Esophagus squamous epithelium (tissue), 5 donors: ENCODE measurements around the gene DNPEP. TPM values are rescaled to one million over a fixed set of nuclear protein-coding genes. Genes with fewer than 3 reads are reported as not detected.

ENCODE experiments used
- DNase-seq: peaks from one replicate; lab custom pipeline; 2025; lab: John Stamatoyannopoulos, UW
- H3K27ac ChIP-seq, 4 donors: fragments of 200-600 bp; sonication (generic); one replicate each; pipeline ENCODE4 v1.5.1; 2016 to 2019; ENCODE audit warnings: mild to moderate bottlenecking in 1 of 4
- H3K27me3 ChIP-seq, 4 donors: fragments of 200-600 bp; sonication (generic); 1 replicate in 3 of 4; 2 replicates in 1 of 4; pipeline versions ENCODE4 v1.5.1 to v1.6.0; 2017 to 2021; ENCODE audit warnings: antibody characterized with exemption in 1 of 4
- H3K36me3 ChIP-seq, 3 donors: fragments of 200-600 bp; sonication (generic); one replicate each; pipeline ENCODE4 v1.5.1; 2016 to 2019
- H3K4me1 ChIP-seq, 3 donors: fragments of 200-600 bp; sonication (generic); one replicate each; pipeline ENCODE4 v1.5.1; 2017 to 2019
- H3K4me3 ChIP-seq, 4 donors: fragments of 200-600 bp; sonication (generic); 1 replicate in 3 of 4; 2 replicates in 1 of 4; pipeline ENCODE4 v1.5.1; 2016 to 2019; ENCODE audit warnings: mild to moderate bottlenecking in 2 of 4, moderate library complexity in 1 of 4
- H3K9me3 ChIP-seq, 3 donors: fragments of 200-600 bp; sonication (generic); one replicate each; pipeline ENCODE4 v1.5.1; 2016 to 2019
- POLR2A ChIP-seq, 4 donors: fragments of 450-650 bp; IDR thresholded peaks; one replicate each; pipeline ENCODE4 v1.6.1; 2017; ENCODE audit warnings: antibody characterized with exemption in 4 of 4, mild to moderate bottlenecking in 4 of 4, moderate library complexity in 3 of 4
- WGBS, 2 donors: methylation state at CpG; one replicate each; pipeline ENCODE4 v1.1.5; 2018; 5-methylcytosine and 5-hydroxymethylcytosine counted together
- intact Hi-C: fragments of 100-400 bp; cut with DNase I; formaldehyde crosslinking; loops from one replicate; pipeline ENCODE4 v1.15.0; 2022
- total RNA-seq, 4 donors: library from RNA; depleted of rRNA; stranded (reverse); fragments of >200 nt; gene quantifications; one replicate each; pipeline ENCODE4 v1.1.0, GENCODE V29; 2016
- TF ChIP-seq, protein P1 (sequence below), 6 experiments: fragments of 450-650 bp in 4 of 6; fragments of 200-600 bp in 2 of 6; sonication (generic) in 2 of 6; IDR thresholded peaks; one replicate each; pipeline ENCODE4 v1.5.1; 2016 to 2019; ENCODE audit warnings: antibody characterized with exemption in 6 of 6, mild to moderate bottlenecking in 4 of 6, moderate library complexity in 4 of 6
- donor health status: DM: yes; HTN: yes; CAD: no.

The DNPEP gene
- total RNA-seq, 4 donors from 2014 or later, result 36.7 to 82.4 (median 39.5) TPM

DNA sequence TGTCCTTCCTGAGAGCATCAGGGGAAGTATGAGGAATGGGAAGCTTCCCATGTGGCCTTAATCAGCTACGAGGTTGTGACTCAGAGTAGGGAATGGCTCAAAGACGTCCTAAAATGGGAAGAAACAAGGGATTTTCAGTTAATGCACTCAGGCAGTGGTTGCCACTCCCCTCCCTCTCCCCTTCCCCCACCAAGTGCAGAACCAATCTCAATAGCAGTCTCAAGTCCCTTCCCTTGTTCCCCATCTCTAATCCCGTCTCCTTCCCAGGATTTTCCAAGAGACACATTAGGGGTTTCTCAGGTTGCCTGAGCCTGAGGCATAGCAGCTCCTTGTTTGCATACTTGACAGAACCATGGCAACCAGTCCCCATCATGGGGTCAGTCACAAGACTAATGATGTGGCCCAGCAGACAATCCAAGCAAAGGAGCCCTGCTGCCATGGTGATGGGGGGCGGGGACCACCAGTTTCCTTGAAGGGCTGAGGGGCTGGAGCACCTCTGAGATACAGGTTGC is 36.9 kb downstream of the DNPEP start:
- Histone ChIP-seq H3K27ac (no peak overlapping the region), H3K9me3 (no peaks in the 10 kb centered on the region), H3K27me3 (peaks cover 0 to 85% (median 0%) of the 10 kb centered on the region in 4 donors), H3K4me1 (no peaks in the 10 kb centered on the region), H3K36me3 (no peaks in the 10 kb centered on the region), H3K4me3 (no peak overlapping the region)
- WGBS, 2 donors, result 16 to 28% methylated on average over 4 of the region's 4 CpGs
- intact Hi-C loops, result no loop called here
- no peak for DNase-seq
- no peak for TF ChIP-seq POLR2A (IDR thresholded peaks at IDR 0.05)
- TF ChIP-seq, protein P1, sequence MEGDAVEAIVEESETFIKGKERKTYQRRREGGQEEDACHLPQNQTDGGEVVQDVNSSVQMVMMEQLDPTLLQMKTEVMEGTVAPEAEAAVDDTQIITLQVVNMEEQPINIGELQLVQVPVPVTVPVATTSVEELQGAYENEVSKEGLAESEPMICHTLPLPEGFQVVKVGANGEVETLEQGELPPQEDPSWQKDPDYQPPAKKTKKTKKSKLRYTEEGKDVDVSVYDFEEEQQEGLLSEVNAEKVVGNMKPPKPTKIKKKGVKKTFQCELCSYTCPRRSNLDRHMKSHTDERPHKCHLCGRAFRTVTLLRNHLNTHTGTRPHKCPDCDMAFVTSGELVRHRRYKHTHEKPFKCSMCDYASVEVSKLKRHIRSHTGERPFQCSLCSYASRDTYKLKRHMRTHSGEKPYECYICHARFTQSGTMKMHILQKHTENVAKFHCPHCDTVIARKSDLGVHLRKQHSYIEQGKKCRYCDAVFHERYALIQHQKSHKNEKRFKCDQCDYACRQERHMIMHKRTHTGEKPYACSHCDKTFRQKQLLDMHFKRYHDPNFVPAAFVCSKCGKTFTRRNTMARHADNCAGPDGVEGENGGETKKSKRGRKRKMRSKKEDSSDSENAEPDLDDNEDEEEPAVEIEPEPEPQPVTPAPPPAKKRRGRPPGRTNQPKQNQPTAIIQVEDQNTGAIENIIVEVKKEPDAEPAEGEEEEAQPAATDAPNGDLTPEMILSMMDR (IDR thresholded peaks at IDR 0.05), result no peak

DNA sequence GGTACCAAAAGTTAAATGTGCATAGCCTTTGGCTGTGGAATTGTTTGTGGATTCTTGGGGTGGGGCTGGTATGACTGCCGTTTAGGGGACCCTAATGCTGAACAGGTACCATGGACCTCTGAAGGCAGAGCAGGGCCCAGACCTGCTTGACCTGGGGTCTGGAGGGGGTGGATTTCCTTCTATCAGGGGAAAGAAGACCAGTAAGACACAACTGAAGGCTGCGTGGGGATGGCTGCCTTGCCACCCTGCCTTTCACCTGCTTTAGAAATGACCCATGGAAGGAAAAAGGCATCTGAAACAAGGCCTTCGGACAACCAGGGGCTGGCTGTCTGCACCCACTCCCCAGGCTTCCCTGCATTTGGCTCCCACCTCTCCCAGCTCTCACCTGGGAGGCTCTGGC is 37.5 kb downstream of the DNPEP start:
- 48% methylated on average over 2 to 3 of the region's 3 CpGs for WGBS, 2 donors

DNA sequence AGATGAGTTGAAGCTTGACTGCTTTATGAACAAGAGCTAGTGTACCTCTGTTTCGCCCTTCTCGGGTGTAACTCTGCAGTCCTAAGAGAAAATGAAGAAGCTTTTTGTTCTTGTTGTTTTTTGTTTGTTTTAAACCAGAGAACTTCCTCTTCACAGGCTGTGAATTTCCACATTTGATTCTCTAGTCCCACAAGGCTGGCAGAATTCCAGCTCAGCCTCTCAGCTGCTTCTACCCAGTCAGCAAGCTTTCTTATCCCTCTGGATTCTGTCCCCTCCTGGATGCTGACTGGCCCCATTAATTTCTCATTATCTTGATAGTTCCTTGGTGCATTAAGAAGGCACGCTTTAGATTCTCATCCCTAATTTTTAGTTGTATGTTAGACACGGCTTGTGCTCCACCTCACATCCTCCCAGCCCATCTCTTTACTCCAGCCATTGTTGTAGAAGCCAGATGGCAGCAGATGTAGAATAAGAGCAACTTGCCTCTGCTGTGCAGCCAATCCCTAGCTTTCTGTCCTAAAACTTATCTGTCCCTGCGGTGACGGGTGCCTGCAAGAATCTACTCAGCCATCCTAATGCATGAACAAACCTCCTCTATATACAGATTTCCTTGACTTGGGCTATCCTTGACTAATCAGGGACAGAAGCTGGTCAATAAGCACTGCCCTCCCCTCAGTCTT is 42.8 kb downstream of the DNPEP start:
- Histone ChIP-seq H3K4me3 (no peak overlapping the region), H3K27me3 (peaks cover 0 to 46% (median 0%) of the 10 kb centered on the region in 4 donors), H3K9me3 (no peaks in the 10 kb centered on the region), H3K27ac (no peak overlapping the region), H3K36me3 (no peaks in the 10 kb centered on the region), H3K4me1 (no peaks in the 10 kb centered on the region)
- 44 to 53% methylated on average over 6 of the region's 6 CpGs for WGBS, 2 donors
- TF ChIP-seq POLR2A (IDR thresholded peaks at IDR 0.05), result no peak
- TF ChIP-seq, protein P1 (IDR thresholded peaks at IDR 0.05), result no peak
- DNase-seq, result no peak
- intact Hi-C loops, result no loop called here

More for the DNA sequence above, 37.5 kb downstream of the DNPEP start:
- Histone ChIP-seq H3K9me3 (no peaks in the 10 kb centered on the region), H3K27me3 (peaks cover 0 to 81% (median 0%) of the 10 kb centered on the region in 4 donors), H3K4me3 (no peak overlapping the region), H3K36me3 (no peaks in the 10 kb centered on the region), H3K4me1 (no peaks in the 10 kb centered on the region), H3K27ac (no peak overlapping the region)
- intact Hi-C loops, result no loop called here
- TF ChIP-seq, protein P1 (IDR thresholded peaks at IDR 0.05), result no peak
- no peak for TF ChIP-seq POLR2A (IDR thresholded peaks at IDR 0.05)
- no peak for DNase-seq

DNA sequence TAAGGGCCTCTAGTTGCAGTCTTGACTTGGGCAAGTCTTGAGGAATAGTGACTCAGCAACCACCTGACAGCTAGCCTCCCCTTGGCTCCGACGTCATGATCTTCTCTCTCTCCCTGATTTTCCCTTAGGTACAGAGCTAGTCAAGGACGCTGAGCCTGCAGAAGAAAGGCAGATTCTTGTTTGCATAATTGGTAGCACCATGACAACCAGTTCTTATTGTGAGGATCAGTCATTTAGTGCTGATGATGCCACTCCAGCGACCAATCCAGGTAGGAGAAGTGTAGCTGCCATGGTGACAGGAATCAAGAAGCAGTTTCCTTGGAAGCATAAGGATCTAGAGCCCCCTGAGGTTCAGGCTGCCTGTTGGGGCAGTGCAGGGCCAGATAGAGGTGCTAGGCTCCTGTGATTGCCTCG is 52.3 kb downstream of the DNPEP start:
- intact Hi-C loops, result no loop called here
- Histone ChIP-seq H3K27me3 (peaks cover 0 to 86% (median 9%) of the 10 kb centered on the region in 4 donors), H3K4me1 (no peaks in the 10 kb centered on the region), H3K4me3 (no peak overlapping the region), H3K9me3 (no peaks in the 10 kb centered on the region), H3K27ac (no peak overlapping the region), H3K36me3 (no peaks in the 10 kb centered on the region)
- no peak for DNase-seq
- no peak for TF ChIP-seq POLR2A (IDR thresholded peaks at IDR 0.05)
- 37 to 49% methylated on average over 5 of the region's 5 CpGs for WGBS, 2 donors

DNA sequence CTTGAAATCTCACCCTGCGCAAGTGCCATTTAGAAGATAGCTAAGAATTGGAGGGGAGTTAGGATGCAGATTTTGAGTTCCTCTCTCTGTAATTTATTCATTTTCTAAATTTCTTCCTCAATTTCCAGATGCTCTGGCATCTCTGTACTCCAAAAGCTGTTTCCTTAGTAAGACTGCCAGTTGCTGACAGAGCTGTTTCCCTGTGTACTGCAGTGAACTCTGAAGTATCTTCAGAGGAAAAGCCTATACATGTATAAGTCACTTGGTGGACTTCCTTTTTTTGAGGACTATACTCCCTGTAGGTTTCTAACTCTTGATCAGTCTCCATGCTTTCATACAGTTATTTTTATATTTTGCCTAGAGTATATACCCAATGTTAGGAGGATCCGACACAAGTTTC is 53.6 kb downstream of the DNPEP start:
- H3K9me3 ChIP-seq, result no peaks in the 10 kb centered on the region
- intact Hi-C loops, result no loop called here
- no peak overlapping the region for H3K4me3 ChIP-seq
- 85 to 94% methylated on average over 2 of the region's 2 CpGs for WGBS, 2 donors
- no peak for TF ChIP-seq POLR2A (IDR thresholded peaks at IDR 0.05)
- TF ChIP-seq, protein P1 (IDR thresholded peaks at IDR 0.05), result no peak
- no peaks in the 10 kb centered on the region for H3K36me3 ChIP-seq
- no peak overlapping the region for H3K27ac ChIP-seq
- DNase-seq, result no peak
- peaks cover 0 to 87% (median 9%) of the 10 kb centered on the region in 4 donors for H3K27me3 ChIP-seq
- H3K4me1 ChIP-seq, result no peaks in the 10 kb centered on the region
